Activated naive CD4-positive, alpha-beta T cell treated with anti-CD3 and anti-CD28 coated beads, Interleukin-2, amount 50 U/mL, for 24 hours (primary cell): ENCODE measurements around the gene KRT31.
"Not testable (repeated sequence)": the region's sequence is repeated elsewhere in the genome, so short reads cannot be mapped to it uniquely, and the experiment has no call there.

ENCODE experiments used
- H3K27ac Mint-ChIP-seq: one replicate; pipeline ENCODE4 v1.8.0; 2021; ENCODE audit warnings: mild to moderate bottlenecking, mixed read lengths
- H3K27me3 Mint-ChIP-seq: one replicate; pipeline ENCODE4 v1.8.0; 2021; ENCODE audit warnings: mixed read lengths
- H3K36me3 Mint-ChIP-seq: one replicate; pipeline ENCODE4 v1.8.0; 2021; ENCODE audit warnings: mixed read lengths
- H3K4me1 Mint-ChIP-seq: one replicate; pipeline ENCODE4 v1.8.0; 2021; ENCODE audit warnings: mixed read lengths
- H3K4me3 Mint-ChIP-seq: one replicate; pipeline ENCODE4 v1.8.0; 2021; ENCODE audit warnings: mild to moderate bottlenecking, mixed read lengths
- H3K9me3 Mint-ChIP-seq: one replicate; pipeline ENCODE4 v1.8.0; 2021; ENCODE audit warnings: mixed read lengths

KRT31 gene

DNA sequence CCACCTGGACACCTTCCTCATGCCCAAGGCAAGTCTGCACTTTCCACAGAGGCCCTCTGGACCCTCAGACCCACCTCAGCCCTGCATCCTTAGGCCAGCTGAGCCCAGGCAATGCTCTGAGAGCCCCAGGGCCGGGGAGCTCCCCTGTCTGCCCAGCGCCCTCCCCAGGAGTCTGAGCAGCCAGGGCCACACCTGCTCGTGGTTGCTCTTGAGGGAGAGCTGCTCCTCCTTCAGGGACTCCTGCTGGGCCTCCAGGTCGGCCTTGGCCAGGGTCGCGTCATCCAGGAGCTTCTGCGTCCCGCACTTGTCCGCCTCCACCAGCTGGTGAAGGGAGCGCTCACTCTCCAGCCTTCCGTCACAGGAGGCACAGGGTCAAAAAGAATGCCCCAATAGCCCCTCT, 25.2 kb upstream of the KRT31 start:
- H3K9me3 Mint-ChIP-seq, H3K27me3 Mint-ChIP-seq, H3K36me3 Mint-ChIP-seq: not testable (repeated sequence)

DNA sequence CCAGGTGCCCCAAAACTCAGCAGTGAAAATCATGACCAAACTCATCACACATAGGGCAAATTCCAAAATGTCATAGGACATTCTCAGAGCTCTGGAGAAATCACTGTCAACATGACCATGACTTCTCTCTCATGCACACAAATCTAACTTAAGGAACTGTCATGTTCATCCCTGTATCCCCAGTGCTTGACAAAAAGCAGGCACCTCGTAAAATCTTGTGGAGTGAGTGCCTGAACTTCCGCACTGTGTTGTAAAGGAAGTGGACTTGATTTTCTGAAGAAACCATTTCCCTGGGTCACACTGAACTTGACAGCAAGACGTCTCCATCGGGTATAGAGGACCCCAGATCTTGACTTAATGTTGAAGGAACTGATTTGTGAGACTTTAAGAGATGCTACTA, 24.2 kb upstream of the KRT31 start:
- H3K27ac Mint-ChIP-seq: no peak overlapping the region
- peaks cover 4% of the 10 kb centered on the region for H3K4me1 Mint-ChIP-seq
- no peaks in the 10 kb centered on the region for H3K36me3 Mint-ChIP-seq
- no peak overlapping the region for H3K4me3 Mint-ChIP-seq
- H3K27me3 Mint-ChIP-seq: no peaks in the 10 kb centered on the region
- no peaks in the 10 kb centered on the region for H3K9me3 Mint-ChIP-seq

More for the DNA sequence above, 25.2 kb upstream of the KRT31 start:
- H3K4me3 Mint-ChIP-seq, H3K27ac Mint-ChIP-seq, H3K4me1 Mint-ChIP-seq: not testable (repeated sequence)

DNA sequence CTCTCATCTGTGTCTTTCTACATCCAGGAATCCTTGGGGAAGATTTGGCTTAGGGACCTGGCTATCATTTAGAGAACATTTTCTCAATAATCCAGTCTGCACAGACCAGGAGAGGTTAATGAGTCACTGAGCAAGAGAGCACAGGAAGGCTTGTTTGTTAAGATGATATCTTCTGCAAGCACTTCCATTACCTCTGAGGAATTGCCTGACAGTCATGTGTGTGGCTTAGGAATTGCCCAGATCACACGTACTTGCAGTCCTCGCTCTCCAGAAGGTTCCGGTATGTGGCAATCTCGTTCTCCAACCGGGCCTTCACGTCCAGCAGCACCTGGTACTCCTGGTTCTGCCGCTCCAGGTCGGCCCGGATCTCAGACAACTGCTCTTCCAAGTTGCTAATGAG, 23.7 kb upstream of the KRT31 start:
- H3K27ac Mint-ChIP-seq: no peak overlapping the region
- no peaks in the 10 kb centered on the region for H3K27me3 Mint-ChIP-seq
- no peak overlapping the region for H3K4me3 Mint-ChIP-seq
- peaks cover 4% of the 10 kb centered on the region for H3K4me1 Mint-ChIP-seq
- no peaks in the 10 kb centered on the region for H3K9me3 Mint-ChIP-seq
- no peaks in the 10 kb centered on the region for H3K36me3 Mint-ChIP-seq

DNA sequence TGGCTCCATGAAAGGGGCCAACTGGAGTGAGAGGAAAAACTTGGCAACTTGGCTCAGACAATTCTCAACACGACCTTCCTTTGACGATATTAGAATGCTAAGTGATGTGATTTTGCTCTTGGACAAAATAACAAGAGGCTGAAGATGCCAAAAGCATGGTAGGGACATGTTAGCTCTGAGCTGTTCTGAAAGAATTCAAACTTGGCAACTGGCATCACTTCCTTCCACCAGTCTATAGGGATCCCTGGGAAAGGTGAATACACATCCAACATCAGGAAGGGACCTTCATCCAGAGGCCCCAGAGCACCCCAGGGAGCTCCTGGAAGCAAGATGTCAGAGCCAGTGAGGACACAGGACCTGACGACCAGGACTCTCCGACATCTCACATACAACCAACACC, 22.7 kb upstream of the KRT31 start:
- Mint-ChIP-seq H3K27me3 (no peaks in the 10 kb centered on the region), H3K36me3 (no peaks in the 10 kb centered on the region), H3K4me3 (no peak overlapping the region), H3K27ac (no peak overlapping the region), H3K9me3 (no peaks in the 10 kb centered on the region), H3K4me1 (peaks cover 4% of the 10 kb centered on the region)

DNA sequence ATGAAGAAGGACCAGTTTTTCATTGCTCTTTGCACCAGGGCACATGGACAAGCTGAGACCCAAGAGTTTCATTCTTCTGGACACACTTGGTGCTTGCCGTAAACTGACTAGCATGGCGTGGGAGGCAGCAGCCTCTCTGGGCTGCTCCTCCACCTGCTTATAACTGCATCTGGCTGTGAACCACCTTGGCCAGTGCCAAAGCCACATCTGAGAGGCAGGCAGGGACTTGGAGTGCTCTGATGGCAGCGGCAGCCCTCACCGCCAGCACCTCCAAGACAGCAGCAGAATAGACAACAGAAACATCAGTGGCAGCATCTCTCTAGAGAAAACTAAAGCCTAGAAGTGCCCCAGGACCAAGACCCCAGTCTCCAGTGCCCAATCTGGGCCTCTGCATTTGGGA, 22.3 kb upstream of the KRT31 start:
- Mint-ChIP-seq H3K4me3 (no peak overlapping the region), H3K4me1 (peaks cover 4% of the 10 kb centered on the region), H3K9me3 (no peaks in the 10 kb centered on the region), H3K27ac (no peak overlapping the region), H3K27me3 (no peaks in the 10 kb centered on the region), H3K36me3 (no peaks in the 10 kb centered on the region)

DNA sequence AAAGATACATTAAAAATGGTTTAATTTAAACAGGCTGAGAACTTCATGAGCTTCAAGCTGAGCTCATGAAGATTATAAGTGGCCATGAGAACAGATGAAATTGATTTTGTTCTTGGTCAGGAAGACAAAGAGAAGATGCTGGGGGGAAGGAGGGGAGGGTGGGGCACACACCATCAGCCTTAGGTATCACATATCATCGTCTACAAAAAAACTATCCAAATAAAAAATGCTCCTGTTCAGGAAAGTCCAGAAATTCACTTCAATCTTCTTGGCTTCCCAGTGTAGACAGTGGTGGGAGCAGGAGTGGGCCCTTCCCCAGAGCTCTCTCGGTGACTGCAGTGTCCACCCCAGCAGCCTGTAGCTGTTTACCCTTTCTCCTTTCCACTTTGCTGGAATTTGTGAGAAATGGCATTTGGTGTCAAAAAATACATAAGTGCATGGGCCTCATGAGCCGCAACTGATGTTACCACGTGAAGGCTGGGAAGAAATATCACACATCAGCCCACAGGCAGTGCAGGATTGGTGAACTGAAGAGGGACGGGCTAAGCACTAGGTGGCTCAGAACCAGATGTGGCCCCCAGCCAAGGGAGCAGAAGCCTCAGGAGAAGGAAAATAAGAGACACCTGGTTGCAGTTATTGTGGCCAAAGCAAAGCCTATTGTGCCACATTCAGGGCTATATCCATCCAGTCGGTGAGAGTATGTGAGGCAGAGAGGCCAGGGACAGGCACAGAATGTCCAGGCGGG, 20.9 kb upstream of the KRT31 start:
- no peaks in the 10 kb centered on the region for H3K9me3 Mint-ChIP-seq
- H3K4me3 Mint-ChIP-seq: no peak overlapping the region
- H3K36me3 Mint-ChIP-seq: no peaks in the 10 kb centered on the region
- peaks cover 4% of the 10 kb centered on the region for H3K4me1 Mint-ChIP-seq
- H3K27me3 Mint-ChIP-seq: no peaks in the 10 kb centered on the region
- H3K27ac Mint-ChIP-seq: no peak overlapping the region

DNA sequence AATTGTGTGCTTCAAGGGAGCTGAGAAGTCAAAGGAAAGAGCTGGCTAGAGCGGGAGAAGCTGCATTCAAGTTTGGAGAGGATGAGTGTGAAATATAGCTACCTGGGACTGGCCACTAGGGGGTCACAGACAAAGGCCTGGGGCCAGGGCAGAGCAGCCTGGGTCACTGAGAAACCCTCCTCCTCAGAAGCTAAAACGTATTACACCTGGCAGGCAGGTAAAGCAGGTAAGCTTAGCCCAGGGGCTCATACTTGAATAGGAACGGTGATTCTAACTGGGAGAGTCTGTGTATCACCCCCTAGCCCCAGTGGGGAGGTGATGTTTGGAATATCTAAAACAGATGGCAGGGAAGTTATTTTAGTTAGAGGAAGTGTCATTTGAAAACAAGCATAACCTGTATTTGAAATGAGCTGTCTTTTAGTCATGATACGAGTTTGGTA, 20.2 kb upstream of the KRT31 start:
- H3K9me3 Mint-ChIP-seq: no peaks in the 10 kb centered on the region
- H3K36me3 Mint-ChIP-seq: no peaks in the 10 kb centered on the region
- H3K4me3 Mint-ChIP-seq: no peak overlapping the region
- H3K4me1 Mint-ChIP-seq: peaks cover 4% of the 10 kb centered on the region
- peak overlapping the region; percentile 9 for H3K27ac Mint-ChIP-seq
- no peaks in the 10 kb centered on the region for H3K27me3 Mint-ChIP-seq

DNA sequence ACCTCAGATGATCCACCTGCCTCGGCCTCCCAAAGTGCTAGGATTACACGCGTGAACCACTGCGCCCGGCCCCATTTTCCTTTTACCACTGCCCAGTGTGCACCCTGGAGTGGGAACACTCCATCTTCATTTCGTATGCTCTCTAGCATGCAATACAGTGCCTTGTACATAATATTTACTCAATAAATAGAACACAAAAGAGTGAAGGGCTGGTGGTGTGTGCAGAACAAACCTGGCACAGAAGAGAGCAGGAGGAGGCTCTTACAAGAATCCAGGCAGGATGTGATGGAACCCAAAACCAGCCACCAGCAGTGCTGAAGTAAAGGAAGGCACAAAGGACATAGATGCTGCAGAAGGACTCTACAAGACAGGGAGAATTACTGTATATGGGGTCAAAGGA, 19.7 kb upstream of the KRT31 start:
- peaks cover 4% of the 10 kb centered on the region for H3K4me1 Mint-ChIP-seq
- no peaks in the 10 kb centered on the region for H3K9me3 Mint-ChIP-seq
- H3K27ac Mint-ChIP-seq: no peak overlapping the region
- H3K4me3 Mint-ChIP-seq: no peak overlapping the region
- no peaks in the 10 kb centered on the region for H3K27me3 Mint-ChIP-seq
- no peaks in the 10 kb centered on the region for H3K36me3 Mint-ChIP-seq

DNA sequence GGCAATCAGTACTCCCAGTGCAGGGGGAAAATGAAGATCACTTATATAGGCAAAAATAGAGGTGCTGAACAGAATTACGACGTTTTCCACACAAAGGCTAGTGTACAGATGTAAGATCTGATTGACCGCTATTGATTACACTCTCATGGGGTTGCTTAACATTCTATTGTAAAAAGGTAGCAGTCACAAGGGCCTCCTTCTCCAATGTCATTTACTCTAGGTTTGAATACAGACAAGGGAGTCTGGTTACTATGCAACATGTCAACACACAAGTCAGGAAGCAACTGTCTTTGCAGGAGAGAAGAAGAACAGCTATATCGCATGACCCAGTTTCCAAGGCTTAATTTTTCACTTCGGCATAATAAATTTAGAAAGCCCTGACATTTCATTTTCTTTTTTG, 19.1 kb upstream of the KRT31 start:
- Mint-ChIP-seq H3K27ac (no peak overlapping the region), H3K4me1 (peaks cover 4% of the 10 kb centered on the region), H3K9me3 (no peaks in the 10 kb centered on the region), H3K27me3 (no peaks in the 10 kb centered on the region), H3K36me3 (no peaks in the 10 kb centered on the region), H3K4me3 (no peak overlapping the region)

DNA sequence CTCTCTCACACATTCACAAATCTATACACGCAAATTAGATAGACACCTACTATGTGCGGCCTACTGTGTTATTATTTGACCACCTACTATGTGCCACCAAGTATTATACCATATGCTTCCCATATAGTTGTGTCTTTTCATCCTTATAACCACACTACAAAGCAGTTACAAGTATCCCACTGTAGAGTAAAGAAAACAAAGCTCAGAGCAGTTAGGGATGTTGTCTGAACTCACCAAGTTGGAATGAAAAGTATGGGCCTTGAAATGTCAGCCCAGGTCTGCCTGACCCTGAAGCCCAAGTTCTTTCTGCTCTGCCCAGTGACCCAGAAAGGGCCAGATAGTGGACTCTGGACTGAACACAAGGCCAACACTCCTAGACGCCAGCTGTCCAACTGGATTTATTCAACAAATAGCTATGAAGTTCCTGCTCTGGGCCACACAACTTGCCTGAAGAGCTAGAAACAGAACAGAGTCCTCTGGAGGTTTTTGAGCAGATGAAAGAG, 18.5 kb upstream of the KRT31 start:
- Mint-ChIP-seq H3K27me3 (no peaks in the 10 kb centered on the region), H3K27ac (no peak overlapping the region), H3K4me1 (peaks cover 4% of the 10 kb centered on the region), H3K9me3 (no peaks in the 10 kb centered on the region), H3K36me3 (no peaks in the 10 kb centered on the region), H3K4me3 (no peak overlapping the region)

DNA sequence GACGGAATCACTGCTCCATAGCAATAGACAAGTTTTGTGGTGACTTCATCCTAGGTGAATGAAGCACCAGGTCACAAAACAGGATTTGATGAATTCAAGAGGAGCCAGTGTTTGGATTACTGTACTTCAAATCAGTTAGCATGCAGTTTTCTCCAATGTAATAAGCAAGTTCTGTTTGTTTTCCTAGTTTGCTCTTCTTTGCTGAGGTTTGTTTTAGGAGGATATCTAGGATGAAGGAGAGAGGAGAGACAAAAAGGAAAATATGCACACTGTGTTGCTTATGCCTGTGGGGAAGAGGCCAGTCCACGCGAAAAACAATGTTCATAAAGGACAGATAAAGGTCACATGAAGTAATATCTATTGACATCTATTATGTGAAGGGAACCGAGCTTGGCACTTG, 18.0 kb upstream of the KRT31 start:
- Mint-ChIP-seq H3K4me1 (peaks cover 4% of the 10 kb centered on the region), H3K36me3 (no peaks in the 10 kb centered on the region), H3K27me3 (no peaks in the 10 kb centered on the region), H3K27ac (no peak overlapping the region), H3K9me3 (no peaks in the 10 kb centered on the region), H3K4me3 (no peak overlapping the region)

DNA sequence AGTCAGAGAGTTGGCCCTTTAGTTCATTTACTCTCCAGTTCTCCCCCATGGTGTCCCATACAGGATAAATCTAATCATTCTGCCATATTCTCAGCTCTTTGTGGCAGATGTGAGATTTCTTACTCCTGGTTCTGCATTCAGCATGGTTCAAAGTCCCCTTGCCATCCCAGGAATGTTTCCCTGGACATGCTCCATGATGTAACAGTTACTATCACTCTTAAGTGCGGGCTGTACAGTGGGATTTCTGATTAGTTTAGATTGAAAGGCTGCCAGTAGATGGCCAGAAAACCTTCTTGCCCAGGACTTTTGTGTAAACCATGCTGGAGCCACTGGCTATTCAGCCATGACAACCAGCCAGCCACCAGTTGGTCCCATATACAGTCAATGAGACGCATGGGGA, 16.6 kb upstream of the KRT31 start:
- Mint-ChIP-seq H3K27ac (no peak overlapping the region), H3K4me1 (peaks cover 15% of the 10 kb centered on the region), H3K9me3 (no peaks in the 10 kb centered on the region), H3K36me3 (no peaks in the 10 kb centered on the region), H3K27me3 (no peaks in the 10 kb centered on the region), H3K4me3 (no peak overlapping the region)

DNA sequence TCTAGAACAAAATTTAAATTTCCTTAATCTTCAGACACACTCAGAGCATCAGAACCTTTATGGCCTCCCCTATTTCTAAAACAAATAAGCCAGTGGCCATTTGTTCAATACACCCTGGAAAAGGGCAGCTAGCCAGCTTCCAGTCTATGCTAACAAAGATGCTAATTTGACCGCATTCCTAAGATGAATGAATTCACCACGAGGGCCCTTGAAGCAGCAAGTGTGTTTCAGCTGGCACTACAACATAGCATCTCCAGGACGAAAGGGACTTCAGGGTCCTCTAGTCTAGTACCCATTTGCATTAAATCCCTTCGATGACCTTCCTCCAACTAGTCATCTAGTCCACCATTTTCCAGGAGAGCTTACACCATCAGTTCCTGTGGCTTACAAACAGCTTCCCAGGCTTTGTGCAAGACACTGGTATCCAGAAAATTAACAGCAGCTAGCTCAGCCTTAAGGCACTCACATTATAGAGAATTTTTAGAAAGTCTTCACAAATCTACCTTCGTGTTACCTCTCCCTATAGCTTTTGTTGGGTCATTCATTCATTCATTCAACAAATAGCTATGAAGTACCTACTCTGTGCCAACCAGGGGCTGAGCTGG, 16.0 kb upstream of the KRT31 start:
- H3K36me3 Mint-ChIP-seq: no peaks in the 10 kb centered on the region
- no peaks in the 10 kb centered on the region for H3K9me3 Mint-ChIP-seq
- H3K4me1 Mint-ChIP-seq: peaks cover 20% of the 10 kb centered on the region
- H3K4me3 Mint-ChIP-seq: no peak overlapping the region
- no peak overlapping the region for H3K27ac Mint-ChIP-seq
- no peaks in the 10 kb centered on the region for H3K27me3 Mint-ChIP-seq

DNA sequence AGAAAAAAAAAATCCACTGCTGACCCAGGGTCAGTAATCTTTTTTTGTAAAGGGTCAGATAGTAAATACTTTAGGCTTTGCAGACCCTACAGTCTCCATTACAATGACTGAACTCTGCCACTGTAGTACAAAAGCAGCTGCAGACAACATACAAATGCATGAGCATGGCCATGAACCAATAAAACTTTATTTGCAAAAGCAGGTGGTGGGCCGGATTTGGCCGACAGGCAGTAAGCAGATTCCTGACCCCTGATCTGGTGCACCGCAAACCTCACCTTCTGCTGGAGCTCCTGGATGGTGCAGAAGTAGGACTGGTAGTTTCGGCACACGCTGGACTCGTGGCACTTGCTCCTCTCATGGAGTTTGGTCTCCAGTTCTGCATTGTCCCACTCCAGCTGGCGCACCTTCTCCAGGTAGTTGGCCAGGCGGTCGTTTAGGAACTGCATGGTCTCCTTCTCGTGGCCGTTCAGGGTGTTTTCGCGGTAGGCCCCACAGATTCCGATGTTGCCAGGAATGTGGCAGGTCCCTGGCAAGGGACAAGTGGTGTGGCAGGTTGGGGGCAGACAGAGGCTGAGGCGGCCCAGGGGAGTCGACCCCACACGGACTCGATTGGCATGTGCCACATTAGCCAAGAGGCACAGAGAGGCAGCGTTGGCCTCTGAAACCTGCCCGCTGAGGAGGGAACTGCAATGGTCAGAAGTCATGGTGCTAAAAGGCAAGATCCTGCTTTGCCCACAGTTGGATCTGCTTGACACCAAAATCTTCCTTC, 13.8 kb upstream of the KRT31 start:
- Mint-ChIP-seq H3K4me3 (no peak overlapping the region), H3K27ac (no peak overlapping the region), H3K9me3 (no peaks in the 10 kb centered on the region), H3K4me1 (peaks cover 20% of the 10 kb centered on the region), H3K36me3 (no peaks in the 10 kb centered on the region), H3K27me3 (no peaks in the 10 kb centered on the region)

DNA sequence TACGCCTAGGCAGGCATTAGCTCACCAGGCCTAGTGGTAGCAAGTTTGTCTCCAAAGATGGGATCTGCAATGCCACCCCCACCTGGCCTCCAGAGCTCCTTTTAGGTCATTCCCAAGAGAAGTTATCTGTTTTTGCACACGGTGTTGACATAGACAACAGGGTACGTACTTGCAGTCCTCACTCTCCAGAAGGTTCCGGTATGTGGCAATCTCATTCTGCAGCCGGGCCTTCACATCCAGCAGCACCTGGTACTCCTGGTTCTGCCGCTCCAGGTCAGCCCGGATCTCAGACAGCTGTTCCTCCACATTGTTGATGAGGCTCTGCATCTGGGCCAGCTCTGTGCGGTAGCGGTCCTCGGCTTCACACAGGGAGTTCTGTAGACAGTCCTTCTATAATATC, 9.8 kb upstream of the KRT31 start:
- peaks cover 44% of the 10 kb centered on the region for H3K4me1 Mint-ChIP-seq
- H3K27me3 Mint-ChIP-seq: no peaks in the 10 kb centered on the region
- H3K36me3 Mint-ChIP-seq: no peaks in the 10 kb centered on the region
- H3K4me3 Mint-ChIP-seq: no peak overlapping the region
- H3K9me3 Mint-ChIP-seq: no peaks in the 10 kb centered on the region
- H3K27ac Mint-ChIP-seq: no peak overlapping the region

DNA sequence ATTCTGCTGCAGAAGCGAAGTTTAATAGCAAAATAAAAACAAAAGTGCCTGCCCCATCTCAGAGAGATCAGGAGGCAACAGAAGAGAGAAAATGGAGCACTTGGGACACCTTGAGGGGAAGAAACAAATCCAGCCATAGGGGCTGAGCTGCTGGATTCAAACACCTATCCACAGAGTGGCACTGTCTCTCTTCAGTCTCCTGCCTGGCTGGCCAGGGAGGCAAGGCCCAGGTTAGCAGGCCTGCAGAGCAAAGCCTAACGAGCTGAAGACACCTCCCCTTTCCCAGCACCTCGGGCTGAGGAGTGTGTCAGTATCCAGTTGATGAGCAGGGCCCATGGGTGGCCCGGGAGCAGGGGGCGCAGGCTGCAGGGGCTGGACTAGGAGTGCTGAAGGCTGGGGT, 8.8 kb upstream of the KRT31 start:
- no peaks in the 10 kb centered on the region for H3K9me3 Mint-ChIP-seq

More for the DNA sequence above, 8.8 kb upstream of the KRT31 start:
- Mint-ChIP-seq H3K4me3 (no peak overlapping the region), H3K36me3 (no peaks in the 10 kb centered on the region), H3K27me3 (no peaks in the 10 kb centered on the region), H3K27ac (peak overlapping the region; percentile 52), H3K4me1 (peaks cover 46% of the 10 kb centered on the region)
